ENCODE data around the gene DAP. TPM values are rescaled to one million over a fixed set of nuclear protein-coding genes. Genes with fewer than 3 reads are reported as not detected.
"Not testable (repeated sequence)": the region's sequence is repeated elsewhere in the genome, so short reads cannot be mapped to it uniquely, and the experiment has no call there.

DAP gene, protein sequence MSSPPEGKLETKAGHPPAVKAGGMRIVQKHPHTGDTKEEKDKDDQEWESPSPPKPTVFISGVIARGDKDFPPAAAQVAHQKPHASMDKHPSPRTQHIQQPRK
- polyA plus RNA-seq: 105 TPM

- H3K4me1 Mint-ChIP-seq: peaks cover 38 to 52% (median 40%) of the 10 kb centered on the region in 3 donors
- peak within 1 kb of the TSS; percentile 79 to 97 (median 92) for H3K4me3 Mint-ChIP-seq
- H3K27ac Mint-ChIP-seq: peak within 1 kb of the TSS; percentile 86 to 97 (median 97)
- peaks cover 3% of the 10 kb centered on the region for H3K36me3 Mint-ChIP-seq
- no peaks in the 10 kb centered on the region for H3K27me3 Mint-ChIP-seq
- H3K9me3 Mint-ChIP-seq: peaks cover 0 to 2% (median 0%) of the 10 kb centered on the region in 3 donors
Observed at GRCh38 chr5:10761185-10761932, at the start of gene DAP. DAP (minus strand) TSS chr5:10761234; CDS start chr5:10761068, 166 bp downstream.

GRCh38 chr5:10808347-10809226, 47.6 kb upstream of the DAP start:
- Mint-ChIP-seq H3K9me3 (peaks cover 0 to 9% (median 4%) of the 10 kb centered on the region in 3 donors), H3K4me1 (no peaks in the 10 kb centered on the region), H3K27ac (peak overlapping the region in 1 of 3 donors; percentile 29), H3K27me3 (peaks cover 2% of the 10 kb centered on the region), H3K36me3 (no peaks in the 10 kb centered on the region), H3K4me3 (no peak overlapping the region)

GRCh38 chr5:10801931-10802666, 41.1 kb upstream of the DAP start:
- Mint-ChIP-seq H3K36me3 (no peaks in the 10 kb centered on the region), H3K4me3 (no peak overlapping the region), H3K27me3 (peaks cover 16% of the 10 kb centered on the region), H3K27ac (peak overlapping the region in 1 of 3 donors; percentile 18), H3K9me3 (peaks cover 0 to 9% (median 4%) of the 10 kb centered on the region in 3 donors), H3K4me1 (no peaks in the 10 kb centered on the region)

- H3K9me3 Mint-ChIP-seq: peaks cover 0 to 9% (median 4%) of the 10 kb centered on the region in 3 donors
- peaks cover 16% of the 10 kb centered on the region for H3K27me3 Mint-ChIP-seq
- no peak overlapping the region for H3K4me3 Mint-ChIP-seq
- no peaks in the 10 kb centered on the region for H3K4me1 Mint-ChIP-seq
- no peaks in the 10 kb centered on the region for H3K36me3 Mint-ChIP-seq
- H3K27ac Mint-ChIP-seq: no peak overlapping the region
Observed at GRCh38 chr5:10800852-10801251, 39.8 kb upstream of the DAP start.

DNA sequence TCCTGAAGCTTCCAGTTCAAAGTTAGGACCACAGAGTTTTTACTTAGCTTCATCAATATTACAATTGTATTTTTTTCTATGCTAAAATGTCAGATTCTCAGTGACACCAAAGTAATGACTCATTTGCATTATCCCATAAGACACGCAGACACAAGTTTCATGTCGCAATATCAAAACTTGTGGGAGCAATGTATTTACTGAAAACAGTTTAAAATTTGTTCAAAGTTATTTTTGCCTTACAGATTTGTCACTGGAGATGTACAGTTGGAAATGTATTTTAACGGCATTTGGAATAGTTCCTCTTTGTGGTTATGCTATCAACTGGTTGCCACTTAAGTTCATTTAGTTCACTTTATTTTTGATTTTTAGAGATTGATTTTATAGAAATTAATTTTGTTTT, 36.2 kb upstream of the DAP start:
- Mint-ChIP-seq H3K27me3 (peaks cover 12% of the 10 kb centered on the region), H3K4me1 (no peaks in the 10 kb centered on the region), H3K36me3 (no peaks in the 10 kb centered on the region), H3K27ac (no peak overlapping the region), H3K4me3 (no peak overlapping the region), H3K9me3 (no peaks in the 10 kb centered on the region)

- Mint-ChIP-seq H3K27ac (no peak overlapping the region), H3K27me3 (peaks cover 3% of the 10 kb centered on the region), H3K4me3 (no peak overlapping the region), H3K36me3 (no peaks in the 10 kb centered on the region), H3K4me1 (no peaks in the 10 kb centered on the region), H3K9me3 (no peaks in the 10 kb centered on the region)
Observed at GRCh38 chr5:10793785-10794184, 32.8 kb upstream of the DAP start.

DNA sequence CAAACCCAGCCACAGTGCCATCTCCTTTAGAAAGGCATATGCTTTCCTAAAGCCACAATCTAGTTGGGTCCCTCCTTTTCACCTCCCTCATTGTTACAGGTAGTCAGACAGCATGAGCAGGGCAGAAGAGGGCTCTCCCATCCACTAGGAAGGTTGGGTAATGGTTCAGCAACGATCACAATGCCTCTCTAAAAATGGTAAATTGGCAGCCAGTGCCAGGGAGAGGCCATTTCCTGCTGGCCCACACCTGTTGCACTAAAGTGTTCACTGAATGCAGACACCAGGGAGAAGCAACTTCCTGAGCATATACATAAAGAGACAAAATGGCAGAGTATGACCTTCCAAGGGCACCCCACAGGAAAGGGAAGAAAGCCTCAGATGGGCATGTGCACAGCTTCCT, 31.3 kb upstream of the DAP start:
- Mint-ChIP-seq H3K36me3 (no peaks in the 10 kb centered on the region), H3K27ac (no peak overlapping the region), H3K9me3 (no peaks in the 10 kb centered on the region), H3K27me3 (no peaks in the 10 kb centered on the region), H3K4me3 (no peak overlapping the region), H3K4me1 (peaks cover 0 to 2% (median 0%) of the 10 kb centered on the region in 3 donors)

DNA sequence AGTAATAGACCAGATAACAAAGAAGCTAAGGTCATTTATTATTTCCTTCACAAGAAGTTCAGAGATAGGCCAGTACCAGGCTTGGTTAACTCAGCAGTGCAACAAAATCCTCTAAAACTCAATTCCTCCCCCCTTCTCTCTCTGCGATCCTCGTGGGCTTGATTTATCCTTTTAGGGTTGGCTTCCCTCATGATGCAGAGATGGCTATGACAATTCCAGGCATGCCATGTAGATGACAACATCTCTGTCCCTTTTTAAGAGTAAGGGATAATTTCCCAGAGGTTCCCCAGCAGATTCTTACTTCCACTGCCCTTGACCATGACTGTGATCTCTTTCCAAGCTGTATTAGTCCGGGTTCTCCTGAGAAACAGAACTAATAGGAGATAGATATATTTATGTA, 28.7 kb upstream of the DAP start:
- H3K27me3 Mint-ChIP-seq: no peaks in the 10 kb centered on the region
- H3K4me1 Mint-ChIP-seq: peaks cover 0 to 3% (median 2%) of the 10 kb centered on the region in 3 donors
- no peak overlapping the region for H3K4me3 Mint-ChIP-seq
- H3K36me3 Mint-ChIP-seq: no peaks in the 10 kb centered on the region
- H3K9me3 Mint-ChIP-seq: no peaks in the 10 kb centered on the region
- H3K27ac Mint-ChIP-seq: no peak overlapping the region

DNA sequence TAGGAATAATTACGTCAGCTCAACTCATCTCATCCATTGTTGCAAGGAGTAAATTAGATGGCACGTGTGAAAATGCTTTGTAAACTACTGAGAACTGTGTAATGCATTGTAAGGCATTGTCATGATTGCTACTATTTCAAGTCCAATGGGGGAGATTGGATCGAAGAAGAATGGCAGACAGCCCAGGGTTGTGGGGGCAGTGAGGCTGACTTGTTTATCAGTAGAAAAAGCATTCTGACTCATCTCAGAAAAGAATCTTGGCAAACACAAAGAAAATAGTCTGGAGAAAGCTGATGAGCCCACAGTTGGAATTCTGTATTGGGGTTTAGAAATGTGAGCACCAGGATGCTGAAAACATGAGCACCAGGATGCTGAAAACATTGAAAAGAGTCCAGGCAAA, 28.0 kb upstream of the DAP start:
- H3K36me3 Mint-ChIP-seq: no peaks in the 10 kb centered on the region
- H3K9me3 Mint-ChIP-seq: no peaks in the 10 kb centered on the region
- no peaks in the 10 kb centered on the region for H3K27me3 Mint-ChIP-seq
- peaks cover 0 to 3% (median 2%) of the 10 kb centered on the region in 3 donors for H3K4me1 Mint-ChIP-seq
- H3K27ac Mint-ChIP-seq: no peak overlapping the region
- no peak overlapping the region for H3K4me3 Mint-ChIP-seq

DNA sequence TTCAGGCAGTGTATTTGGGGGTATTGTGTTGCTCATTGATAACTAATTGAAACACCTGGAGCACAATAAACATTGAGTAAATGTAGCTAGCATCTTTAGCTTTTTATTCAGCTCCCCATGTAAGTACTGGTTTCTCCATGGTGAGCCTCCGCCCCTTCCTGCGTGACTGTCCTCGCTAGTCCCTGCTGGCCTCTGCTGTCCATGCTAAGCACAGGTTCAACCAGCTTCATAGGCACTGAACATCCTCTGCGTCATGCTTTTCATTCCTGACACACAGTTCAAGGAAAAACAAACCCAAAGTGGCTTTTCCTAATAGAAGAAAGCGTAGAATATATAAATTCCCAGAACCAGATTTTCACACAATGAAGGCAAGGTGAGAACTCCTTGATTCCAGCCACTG, 27.3 kb upstream of the DAP start:
- Mint-ChIP-seq H3K27ac (no peak overlapping the region), H3K4me3 (no peak overlapping the region), H3K4me1 (peaks cover 0 to 3% (median 2%) of the 10 kb centered on the region in 3 donors), H3K9me3 (no peaks in the 10 kb centered on the region), H3K36me3 (no peaks in the 10 kb centered on the region), H3K27me3 (no peaks in the 10 kb centered on the region)

GRCh38 chr5:10786835-10787234, 25.8 kb upstream of the DAP start:
- Mint-ChIP-seq H3K36me3 (no peaks in the 10 kb centered on the region), H3K27ac (no peak overlapping the region), H3K4me3 (no peak overlapping the region), H3K9me3 (no peaks in the 10 kb centered on the region), H3K4me1 (peaks cover 0 to 3% (median 2%) of the 10 kb centered on the region in 3 donors), H3K27me3 (peaks cover 1% of the 10 kb centered on the region)

DNA sequence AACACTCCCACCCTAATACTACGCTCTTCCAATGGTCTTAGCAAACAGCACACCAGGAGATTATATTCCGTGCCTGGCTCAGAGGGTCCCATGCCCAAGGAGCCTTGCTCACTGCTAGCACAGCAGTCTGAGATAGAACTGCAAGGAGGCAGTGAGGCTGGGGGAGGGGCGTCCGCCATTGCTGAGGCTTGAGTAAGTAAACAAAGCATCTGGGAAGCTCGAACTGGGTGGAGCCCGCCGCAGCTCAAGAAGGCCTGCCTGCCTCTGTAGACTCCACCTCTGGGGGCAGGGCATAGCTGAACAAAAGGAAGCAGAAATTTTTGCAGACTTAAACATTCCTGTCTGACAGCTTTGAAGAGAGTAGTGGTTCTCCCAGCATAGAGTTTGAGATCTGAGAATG, 19.2 kb upstream of the DAP start:
- H3K27me3 Mint-ChIP-seq, H3K4me3 Mint-ChIP-seq, H3K4me1 Mint-ChIP-seq, H3K36me3 Mint-ChIP-seq, H3K9me3 Mint-ChIP-seq, H3K27ac Mint-ChIP-seq: not testable (repeated sequence)

DNA sequence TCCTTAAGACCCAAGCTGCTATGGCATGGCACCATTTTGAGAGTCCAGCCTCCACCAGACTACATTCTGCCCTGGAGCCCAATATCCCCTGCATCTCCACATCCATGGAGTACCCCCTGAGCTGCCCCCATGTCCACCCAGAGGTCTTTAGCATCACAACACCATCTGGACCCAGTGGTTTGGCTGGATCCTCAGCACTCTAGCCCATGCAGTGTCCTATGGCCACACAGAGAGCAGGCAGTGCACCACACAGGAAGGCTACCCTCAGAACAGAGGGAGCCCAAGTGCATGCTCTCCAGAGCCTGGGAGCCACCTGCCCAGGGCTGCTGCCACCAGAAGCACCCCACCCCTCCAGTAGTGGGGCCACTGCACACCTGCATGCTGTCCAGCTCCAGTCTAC, 18.6 kb upstream of the DAP start:
- Mint-ChIP-seq H3K36me3 (no peaks in the 10 kb centered on the region), H3K4me1 (peaks cover 0 to 3% (median 2%) of the 10 kb centered on the region in 3 donors), H3K4me3 (no peak overlapping the region), H3K9me3 (peaks cover 0 to 1% (median 0%) of the 10 kb centered on the region in 3 donors), H3K27me3 (peaks cover 1% of the 10 kb centered on the region), H3K27ac (no peak overlapping the region)

- no peak overlapping the region for H3K4me3 Mint-ChIP-seq
- H3K36me3 Mint-ChIP-seq: no peaks in the 10 kb centered on the region
- H3K4me1 Mint-ChIP-seq: peaks cover 0 to 3% (median 2%) of the 10 kb centered on the region in 3 donors
- H3K27ac Mint-ChIP-seq: no peak overlapping the region
- peaks cover 0 to 1% (median 0%) of the 10 kb centered on the region in 3 donors for H3K9me3 Mint-ChIP-seq
- peaks cover 1% of the 10 kb centered on the region for H3K27me3 Mint-ChIP-seq
Observed at GRCh38 chr5:10778179-10778910, 17.3 kb upstream of the DAP start.

All from IgD-negative memory B cell (primary cell).